Measurements from ENCODE around the gene C10orf62. TPM values are rescaled to one million over a fixed set of nuclear protein-coding genes. Genes with fewer than 3 reads are reported as not detected.

Gene C10orf62
- total and polyA plus RNA-seq, 9 of the 15 experiments (the other 6 are each of a cell fraction or from before 2014, with no cell fraction given): not detected

- TF ChIP-seq, protein P1, sequence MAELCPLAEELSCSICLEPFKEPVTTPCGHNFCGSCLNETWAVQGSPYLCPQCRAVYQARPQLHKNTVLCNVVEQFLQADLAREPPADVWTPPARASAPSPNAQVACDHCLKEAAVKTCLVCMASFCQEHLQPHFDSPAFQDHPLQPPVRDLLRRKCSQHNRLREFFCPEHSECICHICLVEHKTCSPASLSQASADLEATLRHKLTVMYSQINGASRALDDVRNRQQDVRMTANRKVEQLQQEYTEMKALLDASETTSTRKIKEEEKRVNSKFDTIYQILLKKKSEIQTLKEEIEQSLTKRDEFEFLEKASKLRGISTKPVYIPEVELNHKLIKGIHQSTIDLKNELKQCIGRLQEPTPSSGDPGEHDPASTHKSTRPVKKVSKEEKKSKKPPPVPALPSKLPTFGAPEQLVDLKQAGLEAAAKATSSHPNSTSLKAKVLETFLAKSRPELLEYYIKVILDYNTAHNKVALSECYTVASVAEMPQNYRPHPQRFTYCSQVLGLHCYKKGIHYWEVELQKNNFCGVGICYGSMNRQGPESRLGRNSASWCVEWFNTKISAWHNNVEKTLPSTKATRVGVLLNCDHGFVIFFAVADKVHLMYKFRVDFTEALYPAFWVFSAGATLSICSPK (IDR thresholded peaks at IDR 0.05; ENCODE audit: borderline replicate concordance): no peak
- TF ChIP-seq RBBP5 (IDR thresholded peaks at IDR 0.05; ENCODE audit: borderline replicate concordance, insufficient read depth, low read length, poor library complexity, severe bottlenecking): peak; percentile 50
- peak; percentile 60 for TF ChIP-seq TBP (optimal IDR thresholded peaks at IDR 0.05; ENCODE audit: low read depth, low read length)
- TF ChIP-seq POLR2B (IDR thresholded peaks at IDR 0.05; ENCODE audit: low read depth, partially characterized antibody): no peak
- no peak for TF ChIP-seq ZNF830 (CRISPR knock-in tag; IDR thresholded peaks at IDR 0.05)
- no peak for TF ChIP-seq NFATC3 (IDR thresholded peaks at IDR 0.05)
- no peak for TF ChIP-seq NCOA6 (IDR thresholded peaks at IDR 0.05)
- TF ChIP-seq, protein P2, sequence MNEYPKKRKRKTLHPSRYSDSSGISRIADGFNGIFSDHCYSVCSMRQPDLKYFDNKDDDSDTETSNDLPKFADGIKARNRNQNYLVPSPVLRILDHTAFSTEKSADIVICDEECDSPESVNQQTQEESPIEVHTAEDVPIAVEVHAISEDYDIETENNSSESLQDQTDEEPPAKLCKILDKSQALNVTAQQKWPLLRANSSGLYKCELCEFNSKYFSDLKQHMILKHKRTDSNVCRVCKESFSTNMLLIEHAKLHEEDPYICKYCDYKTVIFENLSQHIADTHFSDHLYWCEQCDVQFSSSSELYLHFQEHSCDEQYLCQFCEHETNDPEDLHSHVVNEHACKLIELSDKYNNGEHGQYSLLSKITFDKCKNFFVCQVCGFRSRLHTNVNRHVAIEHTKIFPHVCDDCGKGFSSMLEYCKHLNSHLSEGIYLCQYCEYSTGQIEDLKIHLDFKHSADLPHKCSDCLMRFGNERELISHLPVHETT (CRISPR knock-in tag; conservative IDR thresholded peaks at IDR 0.05 in 1 of 2, IDR thresholded peaks at IDR 0.05 in 1 of 2): no peak
- no peak for TF ChIP-seq SLC30A9 (CRISPR knock-in tag; IDR thresholded peaks at IDR 0.05)
- no peak for TF ChIP-seq CREB5 (CRISPR knock-in tag; IDR thresholded peaks at IDR 0.05)
- TF ChIP-seq, protein P3, sequence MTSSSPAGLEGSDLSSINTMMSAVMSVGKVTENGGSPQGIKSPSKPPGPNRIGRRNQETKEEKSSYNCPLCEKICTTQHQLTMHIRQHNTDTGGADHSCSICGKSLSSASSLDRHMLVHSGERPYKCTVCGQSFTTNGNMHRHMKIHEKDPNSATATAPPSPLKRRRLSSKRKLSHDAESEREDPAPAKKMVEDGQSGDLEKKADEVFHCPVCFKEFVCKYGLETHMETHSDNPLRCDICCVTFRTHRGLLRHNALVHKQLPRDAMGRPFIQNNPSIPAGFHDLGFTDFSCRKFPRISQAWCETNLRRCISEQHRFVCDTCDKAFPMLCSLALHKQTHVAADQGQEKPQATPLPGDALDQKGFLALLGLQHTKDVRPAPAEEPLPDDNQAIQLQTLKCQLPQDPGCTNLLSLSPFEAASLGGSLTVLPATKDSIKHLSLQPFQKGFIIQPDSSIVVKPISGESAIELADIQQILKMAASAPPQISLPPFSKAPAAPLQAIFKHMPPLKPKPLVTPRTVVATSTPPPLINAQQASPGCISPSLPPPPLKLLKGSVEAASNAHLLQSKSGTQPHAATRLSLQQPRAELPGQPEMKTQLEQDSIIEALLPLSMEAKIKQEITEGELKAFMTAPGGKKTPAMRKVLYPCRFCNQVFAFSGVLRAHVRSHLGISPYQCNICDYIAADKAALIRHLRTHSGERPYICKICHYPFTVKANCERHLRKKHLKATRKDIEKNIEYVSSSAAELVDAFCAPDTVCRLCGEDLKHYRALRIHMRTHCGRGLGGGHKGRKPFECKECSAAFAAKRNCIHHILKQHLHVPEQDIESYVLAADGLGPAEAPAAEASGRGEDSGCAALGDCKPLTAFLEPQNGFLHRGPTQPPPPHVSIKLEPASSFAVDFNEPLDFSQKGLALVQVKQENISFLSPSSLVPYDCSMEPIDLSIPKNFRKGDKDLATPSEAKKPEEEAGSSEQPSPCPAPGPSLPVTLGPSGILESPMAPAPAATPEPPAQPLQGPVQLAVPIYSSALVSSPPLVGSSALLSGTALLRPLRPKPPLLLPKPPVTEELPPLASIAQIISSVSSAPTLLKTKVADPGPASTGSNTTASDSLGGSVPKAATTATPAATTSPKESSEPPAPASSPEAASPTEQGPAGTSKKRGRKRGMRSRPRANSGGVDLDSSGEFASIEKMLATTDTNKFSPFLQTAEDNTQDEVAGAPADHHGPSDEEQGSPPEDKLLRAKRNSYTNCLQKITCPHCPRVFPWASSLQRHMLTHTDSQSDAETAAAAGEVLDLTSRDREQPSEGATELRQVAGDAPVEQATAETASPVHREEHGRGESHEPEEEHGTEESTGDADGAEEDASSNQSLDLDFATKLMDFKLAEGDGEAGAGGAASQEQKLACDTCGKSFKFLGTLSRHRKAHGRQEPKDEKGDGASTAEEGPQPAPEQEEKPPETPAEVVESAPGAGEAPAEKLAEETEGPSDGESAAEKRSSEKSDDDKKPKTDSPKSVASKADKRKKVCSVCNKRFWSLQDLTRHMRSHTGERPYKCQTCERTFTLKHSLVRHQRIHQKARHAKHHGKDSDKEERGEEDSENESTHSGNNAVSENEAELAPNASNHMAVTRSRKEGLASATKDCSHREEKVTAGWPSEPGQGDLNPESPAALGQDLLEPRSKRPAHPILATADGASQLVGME (CRISPR knock-in tag; IDR thresholded peaks at IDR 0.05): no peak
- peak; percentile 88 for TF ChIP-seq RBM25 (IDR thresholded peaks at IDR 0.05; ENCODE audit: low read depth, low read length, severe bottlenecking)
- TF ChIP-seq HNRNPL (IDR thresholded peaks at IDR 0.05; ENCODE audit: low read depth, low read length): no peak
- TF ChIP-seq NFRKB (IDR thresholded peaks at IDR 0.05; ENCODE audit: low read depth): peak; percentile 65; the same call in 1 of the 2 replicates
- no peak for TF ChIP-seq ZNF77 (CRISPR knock-in tag; IDR thresholded peaks at IDR 0.05)
- no peak for TF ChIP-seq KDM5B (IDR thresholded peaks at IDR 0.05; ENCODE audit: insufficient replicate concordance, low read depth, low read length)
Observed at GRCh38 chr10:97632949-97633884, 43.7 kb downstream of the C10orf62 start, which contains the start of gene MORN4 (continued).

Measured in K562 (cell line).